IPS DF 19.7 (cell line): ENCODE results near the gene CDK5RAP2.

ENCODE experiments used
- DNase-seq: peaks from one replicate; pipeline ENCODE4 v3.0.0-alpha.2; 2013; ENCODE audit warnings: low read depth, low spot score

The CDK5RAP2 gene

GRCh38 chr9:120438836-120439546 lies 141.0 kb downstream of the CDK5RAP2 start:
- peak; percentile 20 for DNase-seq

GRCh38 chr9:120438111-120438510 lies 141.9 kb downstream of the CDK5RAP2 start:
- DNase-seq = no peak

GRCh38 chr9:120436983-120437475 lies 142.9 kb downstream of the CDK5RAP2 start:
- no peak for DNase-seq

- DNase-seq = no peak
Observed at GRCh38 chr9:120436446-120436845, 143.5 kb downstream of the CDK5RAP2 start.

- DNase-seq = no peak
Observed at GRCh38 chr9:120435091-120435490, 144.9 kb downstream of the CDK5RAP2 start.

- DNase-seq = no peak
Observed at GRCh38 chr9:120434532-120434931, 145.4 kb downstream of the CDK5RAP2 start.

GRCh38 chr9:120433701-120434100 lies 146.3 kb downstream of the CDK5RAP2 start:
- no peak for DNase-seq

GRCh38 chr9:120432600-120432999 lies 147.4 kb downstream of the CDK5RAP2 start:
- DNase-seq = no peak

- DNase-seq = no peak
Observed at GRCh38 chr9:120431268-120431667, 148.7 kb downstream of the CDK5RAP2 start.

- DNase-seq = no peak
Observed at GRCh38 chr9:120424248-120424647, 155.7 kb downstream of the CDK5RAP2 start.

- DNase-seq = no peak
Observed at GRCh38 chr9:120423812-120424211, 156.2 kb downstream of the CDK5RAP2 start.

GRCh38 chr9:120421977-120422376 lies 158.0 kb downstream of the CDK5RAP2 start:
- no peak for DNase-seq

- no peak for DNase-seq
Observed at GRCh38 chr9:120418315-120418714, 161.7 kb downstream of the CDK5RAP2 start.

- no peak for DNase-seq
Observed at GRCh38 chr9:120416781-120417427, 163.1 kb downstream of the CDK5RAP2 start.

- DNase-seq = no peak
Observed at GRCh38 chr9:120413121-120414048, 166.6 kb downstream of the CDK5RAP2 start.

- DNase-seq = peak; percentile 57
Observed at GRCh38 chr9:120412425-120412951, 167.5 kb downstream of the CDK5RAP2 start.

GRCh38 chr9:120411862-120412424 lies 168.0 kb downstream of the CDK5RAP2 start:
- no peak for DNase-seq

- no peak for DNase-seq
Observed at GRCh38 chr9:120410925-120411501, 169.0 kb downstream of the CDK5RAP2 start.

- no peak for DNase-seq
Observed at GRCh38 chr9:120408680-120409258, 171.2 kb downstream of the CDK5RAP2 start.

- DNase-seq = no peak
Observed at GRCh38 chr9:120405860-120406259, 174.1 kb downstream of the CDK5RAP2 start.

- no peak for DNase-seq
Observed at GRCh38 chr9:120405134-120405533, 174.8 kb downstream of the CDK5RAP2 start.
